ENCODE results near the gene GTPBP4. TPM values are rescaled to one million over a fixed set of nuclear protein-coding genes. Genes with fewer than 3 reads are reported as not detected.
A peak's percentile ranks its signal among the peaks of the same experiment; 100 is the strongest.

Gene GTPBP4
- total and polyA plus RNA-seq, 9 of the 15 experiments (the other 6 are each of a cell fraction or from before 2014, with no cell fraction given), result 79.0 to 155 (median 128) TPM

GRCh38 chr10:1048349-1048731 lies 60.1 kb downstream of the GTPBP4 start (continued):
- TF ChIP-seq CTCFL (IDR thresholded peaks at IDR 0.05; ENCODE audit: borderline replicate concordance, insufficient read depth, low read depth, low read length, poor library complexity, severe bottlenecking) (no peak), NEUROD1 (IDR thresholded peaks at IDR 0.05; ENCODE audit: borderline replicate concordance, low read depth, low read length, partially characterized antibody) (no peak), PYGO2 (tag; IDR thresholded peaks at IDR 0.05) (no peak), ZBTB5 (IDR thresholded peaks at IDR 0.05) (no peak), HSF4 (CRISPR knock-in tag; IDR thresholded peaks at IDR 0.05; ENCODE audit: borderline replicate concordance) (no peak), ZNF277 (CRISPR knock-in tag; IDR thresholded peaks at IDR 0.05; ENCODE audit: borderline replicate concordance) (no peak), ELK1 (CRISPR knock-in tag; IDR thresholded peaks at IDR 0.05) (no peak), PHB (CRISPR knock-in tag; IDR thresholded peaks at IDR 0.05) (0 out of 2 replicates have a peak, but pooled peaks have one; percentile 40), NR0B1 (IDR thresholded peaks at IDR 0.05; ENCODE audit: partially characterized antibody) (no peak), ZFP1 (CRISPR knock-in tag; IDR thresholded peaks at IDR 0.05) (no peak)

All from K562 (cell line).